Measurements from ENCODE around the gene CPLX1.

The CPLX1 gene

GRCh38 chr4:854356-854755, 28.4 kb upstream of the CPLX1 start:
- DNase-seq, result no peak

- no peak for DNase-seq
Observed at GRCh38 chr4:853416-853781, 27.5 kb upstream of the CPLX1 start.

- DNase-seq, result no peak
Observed at GRCh38 chr4:851701-852430, 25.9 kb upstream of the CPLX1 start.

DNA sequence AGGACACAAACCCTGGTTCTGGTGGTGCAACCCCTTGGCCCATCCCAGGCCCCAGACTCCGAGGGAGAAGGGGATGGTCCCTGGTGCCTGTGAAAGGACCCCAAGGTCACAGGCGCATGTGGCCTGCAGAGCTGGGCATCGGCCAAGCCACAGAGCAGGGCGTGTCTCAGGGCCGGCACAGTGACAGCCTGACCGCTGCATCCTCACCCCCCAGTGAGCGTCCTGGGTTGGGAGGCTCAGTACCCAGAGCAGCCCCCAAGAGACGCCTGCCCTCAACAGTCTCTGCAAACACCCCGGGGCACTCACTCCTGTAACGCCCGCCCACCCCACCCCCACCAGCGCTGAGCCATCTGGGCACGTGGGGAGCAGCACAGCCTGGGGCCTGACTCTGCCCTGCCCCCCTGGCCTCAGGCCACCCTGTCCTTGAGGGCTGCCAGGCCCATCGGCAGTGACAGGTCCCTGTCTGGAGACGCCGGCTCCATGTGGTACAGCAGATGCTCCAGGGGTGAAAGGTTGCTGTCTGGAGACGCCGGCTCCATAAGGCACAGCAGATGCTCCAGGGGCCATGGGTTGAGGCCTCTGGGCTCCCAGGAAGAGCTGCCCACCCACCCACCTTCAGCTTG, 24.5 kb upstream of the CPLX1 start:
- DNase-seq, result no peak

- no peak for DNase-seq
Observed at GRCh38 chr4:849478-850175, 23.7 kb upstream of the CPLX1 start.

- no peak for DNase-seq
Observed at GRCh38 chr4:848803-849477, 23.0 kb upstream of the CPLX1 start.

GRCh38 chr4:848307-848691, 22.4 kb upstream of the CPLX1 start:
- DNase-seq, result no peak

DNA sequence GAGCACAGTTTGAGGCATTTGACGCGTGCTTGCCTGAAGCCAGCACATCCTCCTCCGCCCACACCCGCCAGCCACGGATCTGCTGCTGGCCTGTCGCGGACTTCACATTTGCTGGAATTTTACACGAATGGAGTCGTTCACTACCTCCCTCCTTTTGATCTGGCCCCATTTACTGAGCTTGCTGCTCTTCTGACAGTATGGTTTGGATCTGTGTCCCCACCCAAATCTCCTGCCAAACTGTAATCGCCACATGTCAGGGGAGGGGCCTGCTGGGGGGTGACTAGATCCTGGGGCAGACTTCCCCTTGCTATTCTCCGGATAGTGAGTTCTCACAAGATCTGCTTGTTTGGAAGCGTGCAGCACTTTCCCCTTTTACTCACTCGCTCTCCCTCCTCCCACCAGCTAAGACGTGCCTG, 19.9 kb upstream of the CPLX1 start:
- no peak for DNase-seq

GRCh38 chr4:845233-845835, 19.4 kb upstream of the CPLX1 start:
- no peak for DNase-seq

GRCh38 chr4:844752-845232, 18.9 kb upstream of the CPLX1 start:
- DNase-seq, result no peak

DNA sequence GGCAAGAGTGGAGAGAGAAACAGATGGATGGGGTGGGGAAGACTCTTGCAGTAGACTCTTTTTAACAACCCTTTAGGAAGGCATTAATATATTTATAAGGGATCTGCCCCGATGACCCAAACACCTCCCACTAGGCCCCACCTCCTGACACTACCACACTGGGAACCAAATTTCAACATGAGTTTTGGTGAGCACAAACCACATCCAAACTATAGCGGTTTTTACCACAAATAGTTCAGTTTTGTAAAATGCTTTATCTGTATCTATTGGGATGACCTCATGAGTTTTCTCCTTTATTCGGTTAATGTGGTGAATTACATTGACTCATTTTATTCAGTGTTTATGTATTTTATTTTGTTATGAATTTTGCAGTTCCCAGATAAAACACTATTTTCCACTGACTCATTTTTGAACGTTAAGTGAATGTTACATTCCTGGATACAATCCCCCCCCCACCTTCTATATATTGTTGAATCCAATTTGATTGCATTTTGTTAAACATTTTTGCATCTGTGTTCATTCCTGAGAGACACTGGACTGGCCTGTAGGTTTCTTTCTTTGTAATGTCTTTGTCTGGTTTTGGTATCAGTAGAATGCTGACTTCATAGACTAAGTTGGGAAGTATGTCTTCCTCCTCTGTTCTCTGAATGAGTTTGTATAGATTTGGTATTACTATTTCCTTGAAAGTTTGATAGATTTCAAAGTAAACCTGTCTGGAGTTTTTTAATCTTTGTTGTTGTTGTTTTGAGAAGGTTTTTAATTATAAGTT, 13.9 kb upstream of the CPLX1 start:
- no peak for DNase-seq

- no peak for DNase-seq
Observed at GRCh38 chr4:837772-838171, 11.8 kb upstream of the CPLX1 start.

DNA sequence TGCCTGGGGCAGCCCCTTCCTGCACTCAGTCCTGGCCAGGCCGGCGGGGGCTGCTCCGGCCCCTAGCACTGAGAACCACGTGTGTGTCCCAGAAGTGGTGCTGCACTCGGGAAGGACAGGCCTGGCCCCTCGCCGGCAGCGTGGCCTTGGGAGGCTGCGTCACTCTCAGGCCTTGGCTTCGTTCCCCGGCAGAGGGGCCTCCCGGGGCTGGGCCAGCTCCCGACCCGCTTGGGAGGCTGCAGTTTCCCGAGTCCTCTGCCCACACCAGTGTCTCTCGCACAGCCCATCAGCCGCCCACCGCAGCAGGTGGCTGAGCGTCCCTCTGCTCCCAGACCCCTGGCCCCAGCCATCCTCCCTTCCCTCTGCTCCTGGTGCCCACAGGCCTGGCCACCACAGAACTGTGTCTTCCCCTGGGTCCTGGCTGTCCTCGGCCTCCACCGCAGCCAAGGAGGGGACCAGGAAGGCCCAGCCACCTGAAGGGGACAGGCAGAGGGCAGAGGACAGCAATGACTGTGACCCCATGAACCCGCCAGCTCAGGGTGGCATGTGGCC, 10.9 kb upstream of the CPLX1 start:
- no peak for DNase-seq

DNA sequence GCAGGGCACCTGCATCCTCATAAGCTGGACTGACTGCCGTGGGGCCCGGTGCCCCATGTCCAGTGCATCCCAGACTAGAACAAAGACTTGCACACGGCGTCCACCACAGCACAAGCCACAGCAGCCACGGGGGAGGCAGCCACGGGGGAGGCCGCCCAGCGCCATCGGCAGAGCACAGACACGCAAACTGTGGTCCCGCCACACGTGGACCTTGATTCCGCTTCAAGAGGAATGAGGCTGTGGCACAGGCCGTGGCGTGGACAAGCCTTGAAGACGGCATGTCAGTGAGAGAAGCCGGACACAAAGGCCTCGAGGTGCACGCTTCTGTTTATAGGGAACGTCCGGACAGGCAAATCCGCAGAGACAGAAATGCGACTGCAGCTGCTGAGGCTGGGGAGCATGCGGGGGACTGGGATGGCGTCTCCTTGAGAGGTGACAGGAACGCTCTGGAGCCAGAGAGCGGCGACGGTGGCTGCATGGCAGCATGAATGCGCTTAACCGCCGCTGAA, 10.1 kb upstream of the CPLX1 start:
- DNase-seq, result no peak

- DNase-seq, result no peak
Observed at GRCh38 chr4:835148-836002, 9.4 kb upstream of the CPLX1 start.

DNA sequence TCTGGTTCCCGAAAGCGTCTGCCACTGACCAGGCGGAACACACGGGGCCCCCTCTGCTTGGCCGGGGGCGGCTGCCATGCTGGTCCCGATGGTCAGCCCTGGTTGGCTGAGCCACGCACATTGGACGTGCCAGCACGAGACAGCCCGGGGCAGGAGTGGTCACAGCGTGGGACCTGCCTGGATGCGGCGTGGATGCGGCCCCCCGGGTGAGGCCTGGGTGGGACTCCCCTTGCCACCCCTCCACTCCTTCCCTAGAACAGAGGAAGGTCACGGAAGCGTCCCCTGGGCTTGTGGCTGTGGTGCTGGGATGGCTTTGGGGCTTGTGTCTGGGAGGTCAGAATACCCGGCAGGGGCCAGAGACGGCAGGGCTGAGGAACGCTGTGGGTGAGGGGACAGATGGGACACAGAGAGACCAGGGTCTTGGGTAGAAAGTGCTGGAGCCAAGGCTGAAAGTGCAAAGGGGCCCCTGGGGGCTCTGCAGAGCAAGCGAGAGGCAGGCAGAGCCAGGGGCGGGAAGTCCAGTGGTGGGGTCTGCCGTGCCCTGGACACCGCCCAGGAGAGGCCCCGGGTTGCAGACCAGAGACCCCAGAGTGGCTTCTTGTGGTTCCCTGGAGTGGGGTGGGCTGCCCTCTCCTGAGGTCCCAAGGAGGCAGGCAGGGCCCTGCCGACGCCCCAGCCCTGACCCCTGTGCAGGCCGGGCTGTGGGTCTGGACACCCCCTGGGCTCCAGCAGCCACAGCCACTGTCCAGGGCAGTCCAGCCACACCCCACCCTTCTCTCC, 8.6 kb upstream of the CPLX1 start:
- no peak for DNase-seq

GRCh38 chr4:833731-834367, 7.9 kb upstream of the CPLX1 start:
- DNase-seq, result no peak

DNA sequence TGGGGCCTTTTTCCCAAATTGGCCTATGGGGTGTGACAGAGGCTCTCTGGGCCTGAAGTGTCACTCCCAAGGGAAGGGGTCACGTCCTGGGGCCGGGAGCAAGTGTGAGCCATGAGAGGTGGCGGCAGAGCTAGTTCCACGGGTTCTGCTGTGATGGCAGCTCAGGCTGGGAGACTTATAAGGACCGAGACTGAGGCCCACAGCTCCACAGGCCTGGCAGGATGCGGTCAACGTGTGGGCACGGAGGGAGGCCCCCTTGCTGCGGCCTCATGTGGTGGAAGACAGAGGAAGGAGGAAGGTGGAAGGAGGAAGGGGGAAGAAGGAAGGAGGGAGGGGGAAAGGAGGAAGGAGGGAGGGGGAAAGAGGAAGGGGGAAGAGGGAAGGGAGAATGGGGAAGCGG, 7.2 kb upstream of the CPLX1 start:
- DNase-seq, result no peak

GRCh38 chr4:832536-832935, 6.6 kb upstream of the CPLX1 start:
- no peak for DNase-seq

DNA sequence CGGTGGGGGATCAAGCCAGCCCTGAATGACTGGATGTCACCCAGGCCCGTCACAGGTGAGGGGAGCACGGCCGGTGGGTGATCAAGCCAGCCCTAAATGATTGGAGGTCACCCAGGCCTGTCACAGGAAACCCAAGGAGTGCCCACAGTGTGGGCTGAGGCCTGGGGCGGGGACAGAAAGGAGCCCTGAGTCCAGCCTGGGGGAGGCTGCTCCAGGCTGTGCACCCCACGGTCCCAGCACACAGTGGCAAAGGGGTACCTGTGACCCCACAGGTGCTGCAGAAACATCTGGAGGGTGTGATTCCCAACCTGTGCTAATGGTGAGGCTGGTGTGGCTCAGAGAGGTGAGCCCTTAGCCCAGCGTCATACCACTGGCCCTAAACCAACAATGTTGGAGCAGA, 6.2 kb upstream of the CPLX1 start:
- DNase-seq, result no peak
